GM23338 (cell line): ENCODE results near the gene ANKRD37. TPM values are rescaled to one million over a fixed set of nuclear protein-coding genes. Genes with fewer than 3 reads are reported as not detected.

Experiments used
- ATAC-seq: fragments of 200-7000 bp; cut with Tn5 transposase; 3 replicates; pipeline ENCODE4 v1.9.1; 2020
- DNase-seq: peaks from one replicate; pipeline ENCODE4 v3.0.0-alpha.2; 2015; ENCODE audit warnings: low spot score
- H2AFZ ChIP-seq: fragments of 200-600 bp; sonication (generic); 2 replicates; pipeline ENCODE4 v1.8.0; 2016; ENCODE audit warnings: antibody characterized with exemption, mild to moderate bottlenecking, moderate library complexity
- H3F3A ChIP-seq: fragments of 200-600 bp; sonication (generic); replicated peaks from 2 replicates; pipeline ENCODE4 v1.8.0; 2017; ENCODE audit warnings: antibody characterized with exemption, mixed run types, low read depth
- H3K27ac ChIP-seq: fragments of 200-600 bp; sonication (generic); 2 replicates; pipeline ENCODE4 v1.6.1; 2016; ENCODE audit warnings: low read depth
- H3K27me3 ChIP-seq: fragments of 200-600 bp; sonication (generic); 2 replicates; pipeline ENCODE4 v1.8.0; 2016; ENCODE audit warnings: mild to moderate bottlenecking, mixed run types, moderate library complexity; ENCODE audit not compliant: insufficient read depth
- H3K36me3 ChIP-seq: fragments of 200-600 bp; sonication (generic); 2 replicates; pipeline ENCODE4 v1.8.0; 2016; ENCODE audit warnings: mild to moderate bottlenecking; ENCODE audit not compliant: insufficient read depth
- H3K4me1 ChIP-seq: fragments of 200-600 bp; sonication (generic); 2 replicates; pipeline ENCODE4 v1.8.0; 2016; ENCODE audit warnings: mild to moderate bottlenecking, moderate library complexity; ENCODE audit not compliant: insufficient read depth
- H3K4me2 ChIP-seq: fragments of 200-600 bp; sonication (generic); 2 replicates; pipeline ENCODE4 v1.7.1; 2017; ENCODE audit warnings: mixed run types
- H3K4me3 ChIP-seq: fragments of 200-600 bp; sonication (generic); 2 replicates; pipeline ENCODE4 v1.6.1; 2016; ENCODE audit warnings: mixed run types
- H3K79me2 ChIP-seq: fragments of 200-600 bp; sonication (generic); replicated peaks from 2 replicates; pipeline ENCODE4 v1.8.0; 2017; ENCODE audit warnings: mild to moderate bottlenecking; ENCODE audit not compliant: insufficient read depth
- H3K9me2 ChIP-seq: fragments of 200-600 bp; sonication (generic); 2 replicates; pipeline ENCODE4 v1.8.0; 2017; ENCODE audit not compliant: insufficient read depth
- H4K20me1 ChIP-seq: fragments of 200-600 bp; sonication (generic); replicated peaks from 2 replicates; pipeline ENCODE4 v1.8.0; 2017; ENCODE audit warnings: mild to moderate bottlenecking; ENCODE audit not compliant: insufficient read depth
- H3K27ac Mint-ChIP-seq: 2 replicates; pipeline ENCODE4 v1.8.0; 2020; ENCODE audit warnings: inconsistent platforms, mild to moderate bottlenecking, moderate library complexity, mixed read lengths
- H3K27me3 Mint-ChIP-seq: 3 replicates; pipeline ENCODE4 v1.8.0; 2022; ENCODE audit warnings: low read depth, mild to moderate bottlenecking, moderate library complexity, mixed read lengths, inconsistent platforms; ENCODE audit not compliant: insufficient read depth, poor library complexity
- H3K36me3 Mint-ChIP-seq: 3 replicates; pipeline ENCODE4 v1.8.0; 2021; ENCODE audit warnings: low read depth, mild to moderate bottlenecking, inconsistent platforms, moderate library complexity, mixed read lengths
- H3K4me1 Mint-ChIP-seq: 3 replicates; pipeline ENCODE4 v1.8.0; 2020; ENCODE audit warnings: mild to moderate bottlenecking, inconsistent platforms, mixed read lengths
- H3K4me3 Mint-ChIP-seq: 3 replicates; pipeline ENCODE4 v1.8.0; 2021; ENCODE audit warnings: moderate library complexity, mild to moderate bottlenecking, inconsistent platforms, mixed read lengths
- H3K9me3 Mint-ChIP-seq: 3 replicates; pipeline ENCODE4 v1.8.0; 2020; ENCODE audit warnings: moderate library complexity, mild to moderate bottlenecking, inconsistent platforms, mixed read lengths
- CTCF ChIP-seq, 2 experiments: fragments of 200-600 bp in 1 of 2; sonication (generic) in 1 of 2; conservative IDR thresholded peaks; 2 replicates each; pipeline versions ENCODE4 v1.5.1 to v1.6.1; 2016 to 2017; ENCODE audit warnings: antibody characterized with exemption in 2 of 2, low read depth in 2 of 2, mild to moderate bottlenecking in 2 of 2, moderate library complexity in 1 of 2
- ETS1 ChIP-seq: IDR thresholded peaks from 2 replicates; pipeline ENCODE4 v1.6.1; 2016; ENCODE audit warnings: antibody characterized with exemption
- EZH2 ChIP-seq: fragments of 200-600 bp; sonication (generic); IDR thresholded peaks from one replicate; pipeline ENCODE4 v1.8.0; 2017; ENCODE audit warnings: antibody characterized with exemption, mild to moderate bottlenecking, low read depth; ENCODE audit not compliant: unreplicated experiment
- EZH2phosphoT487 ChIP-seq: fragments of 200-600 bp; sonication (generic); IDR thresholded peaks from one replicate; pipeline ENCODE4 v1.8.1; 2018; ENCODE audit warnings: antibody characterized with exemption; ENCODE audit not compliant: unreplicated experiment
- JUNB ChIP-seq: IDR thresholded peaks from one replicate; pipeline ENCODE4 v1.6.1; 2016; ENCODE audit warnings: antibody characterized with exemption; ENCODE audit not compliant: unreplicated experiment
- NANOG ChIP-seq: IDR thresholded peaks from 2 replicates; pipeline ENCODE4 v1.6.1; 2016; ENCODE audit warnings: antibody characterized with exemption, borderline replicate concordance
- POLR2AphosphoS5 ChIP-seq: IDR thresholded peaks from 2 replicates; pipeline ENCODE4 v1.6.1; 2016; ENCODE audit warnings: antibody characterized with exemption, low read depth
- REST ChIP-seq: IDR thresholded peaks from one replicate; pipeline ENCODE4 v1.6.1; 2018; ENCODE audit warnings: antibody characterized with exemption; ENCODE audit not compliant: unreplicated experiment
- STAT1 ChIP-seq: IDR thresholded peaks from one replicate; pipeline ENCODE4 v1.6.1; 2016; ENCODE audit warnings: antibody characterized with exemption; ENCODE audit not compliant: unreplicated experiment
- ZNF114 ChIP-seq: fragments of 250-450 bp; sonication (Bioruptor Pico); IDR thresholded peaks from 2 replicates; pipeline ENCODE4 v1.5.0; 2020; ENCODE audit warnings: mild to moderate bottlenecking, moderate library complexity
- polyA plus RNA-seq: library from polyadenylated mRNA; unstranded; fragments of >200 nt; fragmentation: Nextera tagmentation; extraction: Ambion mirVana; gene quantifications from 2 replicates; pipeline ENCODE4 v1.2.1, GENCODE V29; 2016
- total RNA-seq: library from RNA; depleted of rRNA; stranded (reverse); fragments of >200 nt; shearing (Covaris generic); gene quantifications from 2 replicates; pipeline ENCODE4 v1.2.3, GENCODE V29; 2014

Gene ANKRD37
- total and polyA plus RNA-seq, 2 experiments from 2014 or later, result 1.8 to 4.9 TPM

- TF ChIP-seq REST (no peak), EZH2 (no peak), JUNB (no peak), NANOG (no peak), CTCF (conservative IDR thresholded peaks at IDR 0.05; ENCODE audit: low read depth in 2 of 2) (no peak), ETS1 (no peak), POLR2AphosphoS5 (no peak), STAT1 (no peak), ZNF114 (CRISPR knock-in tag) (no peak)
Measured at GRCh38 chr4:185421366-185422124, 24.9 kb downstream of the ANKRD37 start (continued).

- no peak for DNase-seq
- no peak for TF ChIP-seq EZH2phosphoT487
- no peak for TF ChIP-seq CTCF (conservative IDR thresholded peaks at IDR 0.05; ENCODE audit: low read depth in 2 of 2)
Measured at GRCh38 chr4:185424905-185425646, 28.4 kb downstream of the ANKRD37 start.

More at GRCh38 chr4:185424905-185425646, 28.4 kb downstream of the ANKRD37 start:
- Mint-ChIP-seq H3K27me3 (peaks cover 6% of the 10 kb centered on the region), H3K9me3 (no peaks in the 10 kb centered on the region; the same call in 2 of the 3 replicates), H3K4me1 (peaks cover 7% of the 10 kb centered on the region), H3K27ac (peak overlapping the region; percentile 100), H3K4me3 (peak overlapping the region; percentile 89), H3K36me3 (no peaks in the 10 kb centered on the region; the same call in 2 of the 3 replicates)
- H2AFZ ChIP-seq, result peak overlapping the region; percentile 93
- no peak overlapping the region for H3K27ac ChIP-seq
- H4K20me1 ChIP-seq, result no peaks in the 10 kb centered on the region
- peaks cover 5% of the 10 kb centered on the region; the same call in 1 of the 2 replicates for H3K4me1 ChIP-seq
- ATAC-seq, result peak; percentile 24
- peaks cover 13% of the 10 kb centered on the region for H3K79me2 ChIP-seq
- H3K9me2 ChIP-seq, result no peaks in the 10 kb centered on the region
- peak overlapping the region; percentile 99 for H3K4me2 ChIP-seq
- no peaks in the 10 kb centered on the region for H3K36me3 ChIP-seq
- H3K27me3 ChIP-seq, result no peaks in the 10 kb centered on the region
- H3F3A ChIP-seq, result no peaks in the 10 kb centered on the region
- H3K4me3 ChIP-seq, result peak overlapping the region; percentile 96
